SK-N-SH (cell line): ENCODE results near the gene NCAM1. TPM values are rescaled to one million over a fixed set of nuclear protein-coding genes. Genes with fewer than 3 reads are reported as not detected.

Experiments used
- CTCF ChIA-PET: fragments of 300-600, 350-600 bp; formaldehyde crosslinking; extraction: SDS; loops from one replicate; lab custom pipeline; 2021; lab: Yijun Ruan, JAX
- POLR2A ChIA-PET: fragments of 350-600 bp; sonication (Branson Sonifier 250); formaldehyde crosslinking; extraction: SDS; loops from one replicate; lab custom pipeline; 2020; ENCODE audit warnings: antibody characterized with exemption, inconsistent platforms; lab: Yijun Ruan, JAX
- DNase-seq: peaks from one replicate; pipeline ENCODE4 v3.0.0; 2012
- H2AFZ ChIP-seq: fragments of 200-600 bp; sonication (generic); 2 replicates; pipeline ENCODE4 v1.8.1; 2016; ENCODE audit warnings: antibody characterized with exemption, mild to moderate bottlenecking, low read depth
- H3F3A ChIP-seq: fragments of 200-600 bp; sonication (generic); replicated peaks from 2 replicates; pipeline ENCODE3; 2016; ENCODE audit warnings: antibody characterized with exemption, mild to moderate bottlenecking; ENCODE audit not compliant: insufficient read depth
- H3K27ac ChIP-seq, 2 experiments: fragments of 200-500 bp in 1 of 2; fragments of 200-600 bp in 1 of 2; sonication (Bioruptor generic) in 1 of 2; sonication (generic), shearing (Covaris generic) in 1 of 2; 2 replicates each; pipeline versions ENCODE4 v1.5.1 to v1.6.1; 2014 to 2016; ENCODE audit warnings: low read depth in 2 of 2, inconsistent platforms in 1 of 2, low read length in 1 of 2, mild to moderate bottlenecking in 1 of 2, mixed read lengths in 1 of 2
- H3K27me3 ChIP-seq: fragments of 200-600 bp; sonication (generic), shearing (Covaris generic); 2 replicates; pipeline ENCODE4 v1.6.1; 2016; ENCODE audit warnings: mixed run types; ENCODE audit not compliant: insufficient read depth
- H3K36me3 ChIP-seq, 2 experiments: fragments of 200-500 bp in 1 of 2; fragments of 200-600 bp in 1 of 2; sonication (Bioruptor generic) in 1 of 2; sonication (generic) in 1 of 2; replicated peaks in 1 of 2; 2 replicates each; pipeline versions ENCODE3 to v1.5.1; 2014 to 2016; ENCODE audit warnings: low read length in 1 of 2, mild to moderate bottlenecking in 1 of 2; ENCODE audit not compliant: insufficient read depth in 2 of 2, control insufficient read depth in 1 of 2
- H3K4me1 ChIP-seq, 2 experiments: fragments of 200-500 bp in 1 of 2; fragments of 200-600 bp in 1 of 2; sonication (Bioruptor generic) in 1 of 2; sonication (generic), shearing (Covaris generic) in 1 of 2; 2 replicates each; pipeline versions ENCODE4 v1.5.1 to v1.6.1; 2014 to 2016; ENCODE audit warnings: low read depth in 1 of 2, low read length in 1 of 2, mixed run types in 1 of 2; ENCODE audit not compliant: insufficient read depth in 2 of 2, control insufficient read depth in 1 of 2
- H3K4me2 ChIP-seq: fragments of 200-600 bp; sonication (generic), shearing (Covaris generic); 2 replicates; pipeline ENCODE4 v1.6.1; 2017; ENCODE audit warnings: mixed run types
- H3K4me3 ChIP-seq, 2 experiments: fragments of 200-500 bp in 1 of 2; fragments of 200-600 bp in 1 of 2; sonication (Bioruptor generic) in 1 of 2; sonication (generic), shearing (Covaris generic) in 1 of 2; 2 replicates each; pipeline versions ENCODE4 v1.5.1 to v1.8.1; 2014 to 2016; ENCODE audit warnings: low read depth in 2 of 2, inconsistent platforms in 1 of 2, low read length in 1 of 2, mild to moderate bottlenecking in 1 of 2, mixed read lengths in 1 of 2, moderate library complexity in 1 of 2
- H3K79me2 ChIP-seq: fragments of 200-600 bp; sonication (generic); 2 replicates; pipeline ENCODE4 v1.8.1; 2017; ENCODE audit warnings: mild to moderate bottlenecking; ENCODE audit not compliant: insufficient read depth
- H3K9ac ChIP-seq: fragments of 200-600 bp; sonication (generic); 2 replicates; pipeline ENCODE4 v1.6.1; 2017; ENCODE audit warnings: mixed run types
- H3K9me2 ChIP-seq: fragments of 200-600 bp; sonication (generic); 2 replicates; pipeline ENCODE4 v1.6.1; 2017; ENCODE audit warnings: mixed run types
- H3K9me3 ChIP-seq: fragments of 200-600 bp; sonication (generic); 2 replicates; pipeline ENCODE4 v1.6.1; 2017; ENCODE audit warnings: mixed run types, mild to moderate bottlenecking, moderate library complexity
- H4K20me1 ChIP-seq: fragments of 200-600 bp; sonication (generic); 2 replicates; pipeline ENCODE4 v1.6.1; 2017; ENCODE audit warnings: mild to moderate bottlenecking, mixed run types; ENCODE audit not compliant: insufficient read depth
- EP300 ChIP-seq, 2 experiments: IDR thresholded peaks; 2 replicates each; pipeline versions ENCODE4 v1.4.0 to v1.6.1; 2012; ENCODE audit warnings: borderline replicate concordance in 1 of 2, low read depth in 1 of 2, low read length in 1 of 2
- EZH2phosphoT487 ChIP-seq: fragments of 200-600 bp; sonication (generic); IDR thresholded peaks from 2 replicates; pipeline ENCODE4 v1.6.1; 2017; ENCODE audit warnings: low read depth, mixed run types, mild to moderate bottlenecking, antibody characterized with exemption, moderate library complexity, borderline replicate concordance
- FOSL2 ChIP-seq: IDR thresholded peaks from 2 replicates; pipeline ENCODE4 v1.4.0; 2012; ENCODE audit warnings: low read depth, mild to moderate bottlenecking, moderate library complexity, borderline replicate concordance
- GABPA ChIP-seq: IDR thresholded peaks from 2 replicates; pipeline ENCODE4 v1.4.0; 2012; ENCODE audit warnings: low read depth, mild to moderate bottlenecking
- GATA2 ChIP-seq: sonication (generic); formaldehyde crosslinking; IDR thresholded peaks from 2 replicates; pipeline ENCODE4 v1.5.0; 2020; ENCODE audit warnings: mild to moderate bottlenecking, missing genetic modification reagents
- JUND ChIP-seq: IDR thresholded peaks from 2 replicates; pipeline ENCODE4 v1.4.0; 2012
- MXI1 ChIP-seq: IDR thresholded peaks from 2 replicates; pipeline ENCODE4 v1.6.1; 2012; ENCODE audit warnings: mild to moderate bottlenecking, low read depth, low read length, improper control_type of control experiment
- NRF1 ChIP-seq: IDR thresholded peaks from 2 replicates; pipeline ENCODE4 v1.6.1; 2012; ENCODE audit warnings: low read depth, mild to moderate bottlenecking, low read length
- PBX3 ChIP-seq: IDR thresholded peaks from 2 replicates; pipeline ENCODE4; 2012
- RCOR1 ChIP-seq: fragments of 150-350 bp; IDR thresholded peaks from 2 replicates; pipeline ENCODE4 v1.6.1; 2017; ENCODE audit warnings: antibody characterized with exemption, low read length
- REST ChIP-seq: IDR thresholded peaks from 2 replicates; pipeline ENCODE4 v1.6.1; 2012; ENCODE audit warnings: mild to moderate bottlenecking, low read depth, low read length, moderate library complexity
- RFX5 ChIP-seq: IDR thresholded peaks from 2 replicates; pipeline ENCODE4 v1.6.1; 2012; ENCODE audit warnings: mild to moderate bottlenecking, improper control_type of control experiment, low read length
- RXRA ChIP-seq: IDR thresholded peaks from 2 replicates; pipeline ENCODE4 v1.4.0; 2012; ENCODE audit warnings: low read depth, mild to moderate bottlenecking, borderline replicate concordance
- SMC3 ChIP-seq: IDR thresholded peaks from 2 replicates; pipeline ENCODE4 v1.6.1; 2012; ENCODE audit warnings: low read depth, low read length, improper control_type of control experiment
- TAF1 ChIP-seq: IDR thresholded peaks from 2 replicates; pipeline ENCODE4 v1.6.1; 2012; ENCODE audit warnings: low read depth, mild to moderate bottlenecking, low read length, moderate library complexity, borderline replicate concordance
- WGBS: methylation state at CpG from one replicate; pipeline ENCODE4 v1.1.6; 2017; ENCODE audit warnings: low lambda C conversion rate; 5-methylcytosine and 5-hydroxymethylcytosine counted together
- polyA plus RNA-seq, 3 experiments: library from polyadenylated mRNA; depleted of rRNA; stranded (reverse); fragments of >200 nt; gene quantifications; 2 replicates each; pipeline ENCODE4 v1.2.3, GENCODE V29; 2012
- TF ChIP-seq, protein P1 (sequence below): fragments of 200-600 bp; sonication (generic); IDR thresholded peaks from 2 replicates; pipeline ENCODE4 v1.6.1; 2017; ENCODE audit warnings: antibody characterized with exemption, mild to moderate bottlenecking, moderate library complexity

Gene NCAM1
- polyA plus RNA-seq, 1 of the 3 experiments (the other 2 are of a cell fraction), result 19.4 TPM

- ChIA-PET CTCF (interaction anchor here (1.2 to 2.5 kb wide), 2 partner anchors 86 to 89 kb away, joined by 4 to 10 read pairs; no protein-coding TSS in a partner anchor), POLR2A (interaction anchor here (0.6 kb wide), 1 partner anchor 33 kb away, joined by 3 read pairs; no protein-coding TSS in a partner anchor)
- TF ChIP-seq GATA2 (CRISPR knock-in tag) (peak; percentile 34; the same call in 1 of the 2 replicates), RCOR1 (0 out of 2 replicates have a peak, but pooled peaks have one; percentile 59), EP300 (IDR thresholded peaks at IDR 0.05; ENCODE audit: borderline replicate concordance in 1 of 2, low read depth in 1 of 2, low read length in 1 of 2) (peak in 1 of 2 experiments; percentile 56; a peak in 1 of 4 replicates), RFX5 (peak; percentile 46; the same call in 1 of the 2 replicates), MXI1 (peak; percentile 37; the same call in 1 of the 2 replicates), REST (no peak), PBX3 (no peak)
These were observed 240.0 kb downstream of the NCAM1 start for GRCh38 chr11:113201054-113201818.

GRCh38 chr11:113202431-113202830 lies 241.2 kb downstream of the NCAM1 start:
- DNase-seq, result no peak
- Histone ChIP-seq H3K9ac (no peak overlapping the region), H3F3A (no peaks in the 10 kb centered on the region), H3K4me1 (peaks cover 0 to 49% of the 10 kb centered on the region in 2 experiments; a peak in 2 of 4 replicates), H3K4me3 (no peak overlapping the region), H2AFZ (no peak overlapping the region), H3K9me2 (no peaks in the 10 kb centered on the region), H3K36me3 (peaks cover 0 to 19% of the 10 kb centered on the region in 2 experiments), H3K79me2 (no peaks in the 10 kb centered on the region), H3K27ac (peak overlapping the region in 1 of 2 experiments; percentile 93; a peak in 2 of 4 replicates), H3K27me3 (no peaks in the 10 kb centered on the region), H3K4me2 (no peak overlapping the region), H3K9me3 (no peaks in the 10 kb centered on the region), H4K20me1 (no peaks in the 10 kb centered on the region)
- POLR2A ChIA-PET, result interaction anchor here (0.8 to 1.6 kb wide), 4 partner anchors 8 to 72 kb away, joined by 3 to 5 read pairs (median 4); no protein-coding TSS in a partner anchor
- WGBS, result 81% methylated on average over 1 of the region's 1 CpG
- CTCF ChIA-PET, result interaction anchor here (0.6 to 2.5 kb wide), 7 partner anchors 10 to 103 kb away, joined by 3 to 10 read pairs (median 4); no protein-coding TSS in a partner anchor
- no peak for TF ChIP-seq RCOR1
- no peak for TF ChIP-seq SMC3
- TF ChIP-seq RXRA, result no peak
- no peak for TF ChIP-seq PBX3
- TF ChIP-seq MXI1, result no peak
- no peak for TF ChIP-seq EZH2phosphoT487
- no peak for TF ChIP-seq NRF1
- TF ChIP-seq FOSL2, result no peak
- TF ChIP-seq, protein P1, sequence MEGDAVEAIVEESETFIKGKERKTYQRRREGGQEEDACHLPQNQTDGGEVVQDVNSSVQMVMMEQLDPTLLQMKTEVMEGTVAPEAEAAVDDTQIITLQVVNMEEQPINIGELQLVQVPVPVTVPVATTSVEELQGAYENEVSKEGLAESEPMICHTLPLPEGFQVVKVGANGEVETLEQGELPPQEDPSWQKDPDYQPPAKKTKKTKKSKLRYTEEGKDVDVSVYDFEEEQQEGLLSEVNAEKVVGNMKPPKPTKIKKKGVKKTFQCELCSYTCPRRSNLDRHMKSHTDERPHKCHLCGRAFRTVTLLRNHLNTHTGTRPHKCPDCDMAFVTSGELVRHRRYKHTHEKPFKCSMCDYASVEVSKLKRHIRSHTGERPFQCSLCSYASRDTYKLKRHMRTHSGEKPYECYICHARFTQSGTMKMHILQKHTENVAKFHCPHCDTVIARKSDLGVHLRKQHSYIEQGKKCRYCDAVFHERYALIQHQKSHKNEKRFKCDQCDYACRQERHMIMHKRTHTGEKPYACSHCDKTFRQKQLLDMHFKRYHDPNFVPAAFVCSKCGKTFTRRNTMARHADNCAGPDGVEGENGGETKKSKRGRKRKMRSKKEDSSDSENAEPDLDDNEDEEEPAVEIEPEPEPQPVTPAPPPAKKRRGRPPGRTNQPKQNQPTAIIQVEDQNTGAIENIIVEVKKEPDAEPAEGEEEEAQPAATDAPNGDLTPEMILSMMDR, result no peak
- TF ChIP-seq GABPA, result no peak
- no peak for TF ChIP-seq JUND
- no peak for TF ChIP-seq TAF1
- no peak for TF ChIP-seq EP300 (IDR thresholded peaks at IDR 0.05; ENCODE audit: borderline replicate concordance in 1 of 2, low read depth in 1 of 2, low read length in 1 of 2)

More at GRCh38 chr11:113201054-113201818, 240.0 kb downstream of the NCAM1 start:
- peak; percentile 72 for DNase-seq
- Histone ChIP-seq H3K9me3 (no peaks in the 10 kb centered on the region), H3K9ac (no peak overlapping the region), H3K4me2 (no peak overlapping the region), H3K4me3 (no peak overlapping the region), H3K79me2 (no peaks in the 10 kb centered on the region), H3K27ac (peak overlapping the region in 1 of 2 experiments; percentile 93; a peak in 2 of 4 replicates), H3K4me1 (peaks cover 0 to 49% of the 10 kb centered on the region in 2 experiments; a peak in 2 of 4 replicates), H3F3A (no peaks in the 10 kb centered on the region), H3K9me2 (no peaks in the 10 kb centered on the region), H3K27me3 (no peaks in the 10 kb centered on the region), H4K20me1 (no peaks in the 10 kb centered on the region), H2AFZ (no peak overlapping the region), H3K36me3 (peaks cover 0 to 7% of the 10 kb centered on the region in 2 experiments)
- WGBS, result 65% methylated on average over 10 of the region's 12 CpGs
